Measurements from ENCODE around the gene RNASEH2A. TPM values are rescaled to one million over a fixed set of nuclear protein-coding genes. Genes with fewer than 3 reads are reported as not detected.

RNASEH2A gene
- total RNA-seq, 1 experiment from 2014 or later, result 120 TPM

DNA sequence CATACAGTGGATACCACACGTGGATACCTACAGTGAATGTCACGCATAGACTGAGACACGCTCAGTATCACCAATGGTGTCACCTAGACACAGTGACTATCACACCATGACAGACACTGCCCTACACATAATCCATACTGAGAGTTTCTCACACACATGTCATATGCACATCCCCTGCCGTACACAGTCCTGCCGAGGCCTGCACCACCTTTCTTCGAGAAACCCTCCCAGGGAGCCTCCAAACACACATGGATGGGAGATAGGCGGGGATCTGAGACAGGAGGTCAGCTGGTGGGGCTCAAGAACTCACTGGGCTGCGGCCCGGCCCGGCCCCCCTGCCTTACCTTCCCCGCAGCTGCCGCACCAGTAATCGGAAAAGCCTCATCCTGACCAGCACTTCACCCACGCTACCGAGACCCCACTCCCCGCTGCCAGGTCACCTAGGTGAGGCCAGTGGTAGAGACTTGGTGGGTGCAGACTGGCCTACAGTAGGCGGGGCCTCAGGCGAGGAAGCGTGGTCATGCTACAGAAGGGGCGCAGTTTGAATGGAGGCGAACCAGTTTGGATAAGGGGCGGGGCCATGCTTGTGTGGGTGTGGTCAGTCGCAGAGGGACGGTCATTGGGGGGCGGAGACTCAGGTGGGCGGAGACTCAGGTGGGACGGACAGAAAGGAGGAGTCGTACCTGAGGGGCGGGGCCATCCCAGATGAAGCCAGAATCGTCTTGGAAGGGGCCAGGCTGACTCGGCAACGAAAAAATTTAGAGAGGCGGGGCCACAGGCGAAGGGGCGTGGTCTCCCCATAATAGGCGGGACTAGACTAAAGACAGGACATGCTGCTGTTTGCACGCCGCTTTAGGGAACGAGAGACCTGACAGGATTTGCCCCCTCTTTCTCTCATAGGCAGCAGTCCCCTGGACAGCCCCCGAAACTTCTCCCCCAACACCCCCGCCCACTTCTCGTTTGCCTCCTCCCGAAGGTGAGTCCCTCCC is 34.0 kb downstream of the RNASEH2A start:
- Histone ChIP-seq H3F3A (ENCODE audit: low read length, unreplicated experiment) (peaks cover 13% of the 10 kb centered on the region), H2AFZ (ENCODE audit: low read length) (no peak overlapping the region), H3K79me2 (ENCODE audit: low read length) (peaks cover 4% of the 10 kb centered on the region), H3K27me3 (ENCODE audit: low read length) (no peaks in the 10 kb centered on the region), H3K36me3 (ENCODE audit: low read depth, low read length) (no peaks in the 10 kb centered on the region), H3K9ac (ENCODE audit: low read length) (no peak overlapping the region), H3K9me2 (replicated peaks; ENCODE audit: low read length) (no peaks in the 10 kb centered on the region), H4K20me1 (ENCODE audit: low read length) (0 out of 2 replicates have a peak, but pooled peaks cover 4% of the 10 kb centered on the region), H3K9me3 (ENCODE audit: low read length) (no peaks in the 10 kb centered on the region), H3K27ac (ENCODE audit: low read length) (no peak overlapping the region), H3K4me2 (ENCODE audit: low read length) (no peak overlapping the region), H3K4me1 (ENCODE audit: insufficient read depth, low read length) (peaks cover 23% of the 10 kb centered on the region), H3K4me3 (ENCODE audit: low read length) (no peak overlapping the region)
- intact Hi-C loops (cut with micrococcal nuclease), result no loop called here
- peak; percentile 30 for ATAC-seq
- CTCF ChIA-PET, result no interaction called here
- no TSS peak for BruUV-seq (replicated peaks)
- POLR2A ChIA-PET (ENCODE audit: unreplicated experiment), result no interaction called here
- TF ChIP-seq EZH2 (IDR thresholded peaks at IDR 0.05; ENCODE audit: low read length, unreplicated experiment), result no peak
- TF ChIP-seq, protein P1, sequence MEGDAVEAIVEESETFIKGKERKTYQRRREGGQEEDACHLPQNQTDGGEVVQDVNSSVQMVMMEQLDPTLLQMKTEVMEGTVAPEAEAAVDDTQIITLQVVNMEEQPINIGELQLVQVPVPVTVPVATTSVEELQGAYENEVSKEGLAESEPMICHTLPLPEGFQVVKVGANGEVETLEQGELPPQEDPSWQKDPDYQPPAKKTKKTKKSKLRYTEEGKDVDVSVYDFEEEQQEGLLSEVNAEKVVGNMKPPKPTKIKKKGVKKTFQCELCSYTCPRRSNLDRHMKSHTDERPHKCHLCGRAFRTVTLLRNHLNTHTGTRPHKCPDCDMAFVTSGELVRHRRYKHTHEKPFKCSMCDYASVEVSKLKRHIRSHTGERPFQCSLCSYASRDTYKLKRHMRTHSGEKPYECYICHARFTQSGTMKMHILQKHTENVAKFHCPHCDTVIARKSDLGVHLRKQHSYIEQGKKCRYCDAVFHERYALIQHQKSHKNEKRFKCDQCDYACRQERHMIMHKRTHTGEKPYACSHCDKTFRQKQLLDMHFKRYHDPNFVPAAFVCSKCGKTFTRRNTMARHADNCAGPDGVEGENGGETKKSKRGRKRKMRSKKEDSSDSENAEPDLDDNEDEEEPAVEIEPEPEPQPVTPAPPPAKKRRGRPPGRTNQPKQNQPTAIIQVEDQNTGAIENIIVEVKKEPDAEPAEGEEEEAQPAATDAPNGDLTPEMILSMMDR (conservative IDR thresholded peaks at IDR 0.05; ENCODE audit: low read depth, low read length), result no peak
- DNase-seq, result peak; percentile 93

DNA sequence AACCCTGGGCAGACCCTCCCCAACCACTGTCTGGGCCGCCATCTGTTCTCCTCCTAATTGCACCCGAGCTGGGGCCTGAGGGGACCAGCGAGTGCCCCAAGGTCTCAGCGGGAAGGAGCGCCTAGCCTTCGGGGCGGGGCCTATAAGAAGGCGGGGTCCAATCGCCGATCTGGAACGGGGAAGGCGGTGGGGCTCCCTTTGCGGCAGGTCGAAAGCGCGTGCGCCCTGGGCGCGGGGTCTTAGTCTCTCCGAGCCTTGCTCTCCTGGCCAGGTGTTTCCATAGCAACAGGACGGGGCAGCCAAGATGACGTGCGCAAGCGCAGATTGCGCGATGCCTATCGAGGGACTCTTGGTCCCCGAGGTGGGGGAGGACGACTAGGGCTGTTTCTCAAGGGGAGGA is 34.7 kb downstream of the RNASEH2A start:
- no peak for ATAC-seq
- ChIA-PET CTCF (no interaction called here), POLR2A (ENCODE audit: unreplicated experiment) (no interaction called here)
- no TSS peak for BruUV-seq (replicated peaks)
- Histone ChIP-seq H3F3A (ENCODE audit: low read length, unreplicated experiment) (peaks cover 13% of the 10 kb centered on the region), H3K4me1 (ENCODE audit: insufficient read depth, low read length) (peaks cover 23% of the 10 kb centered on the region), H3K9me2 (replicated peaks; ENCODE audit: low read length) (no peaks in the 10 kb centered on the region), H3K79me2 (ENCODE audit: low read length) (peaks cover 4% of the 10 kb centered on the region), H3K27ac (ENCODE audit: low read length) (no peak overlapping the region), H3K4me2 (ENCODE audit: low read length) (no peak overlapping the region), H4K20me1 (ENCODE audit: low read length) (0 out of 2 replicates have a peak, but pooled peaks cover 4% of the 10 kb centered on the region), H3K27me3 (ENCODE audit: low read length) (no peaks in the 10 kb centered on the region), H3K9me3 (ENCODE audit: low read length) (no peaks in the 10 kb centered on the region), H3K4me3 (ENCODE audit: low read length) (no peak overlapping the region), H3K36me3 (ENCODE audit: low read depth, low read length) (no peaks in the 10 kb centered on the region), H3K9ac (ENCODE audit: low read length) (no peak overlapping the region), H2AFZ (ENCODE audit: low read length) (no peak overlapping the region)
- TF ChIP-seq EZH2 (IDR thresholded peaks at IDR 0.05; ENCODE audit: low read length, unreplicated experiment) (no peak), EZH2phosphoT487 (IDR thresholded peaks at IDR 0.05; ENCODE audit: borderline replicate concordance, low read length) (no peak)
- TF ChIP-seq, protein P1 (conservative IDR thresholded peaks at IDR 0.05; ENCODE audit: low read depth, low read length), result no peak
- no peak for DNase-seq
- intact Hi-C loops (cut with micrococcal nuclease), result no loop called here

DNA sequence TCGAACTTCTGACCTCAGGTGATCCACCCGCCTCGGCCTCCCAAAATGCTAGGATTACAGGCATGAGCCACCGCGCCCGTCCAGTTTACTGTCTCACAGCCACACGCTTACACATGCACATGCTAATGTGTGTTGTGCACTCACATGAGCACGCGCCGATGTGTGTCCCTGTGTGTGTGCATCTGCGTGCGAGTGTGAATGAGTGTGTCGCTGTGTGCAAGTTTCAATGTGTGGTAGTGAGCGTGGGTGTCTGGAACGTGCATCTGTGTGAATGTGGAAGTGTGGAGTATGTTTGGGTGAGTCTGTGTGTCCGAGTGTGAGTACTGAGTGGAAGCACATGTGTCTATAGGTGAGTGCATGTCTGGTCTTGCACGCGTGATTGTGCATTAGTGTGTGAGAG is 36.1 kb downstream of the RNASEH2A start:
- Histone ChIP-seq H3K9me3 (ENCODE audit: low read length) (no peaks in the 10 kb centered on the region), H3K9ac (ENCODE audit: low read length) (no peak overlapping the region), H4K20me1 (ENCODE audit: low read length) (0 out of 2 replicates have a peak, but pooled peaks cover 4% of the 10 kb centered on the region), H2AFZ (ENCODE audit: low read length) (no peak overlapping the region), H3K4me1 (ENCODE audit: insufficient read depth, low read length) (peaks cover 24% of the 10 kb centered on the region), H3K79me2 (ENCODE audit: low read length) (peaks cover 4% of the 10 kb centered on the region), H3K27ac (ENCODE audit: low read length) (no peak overlapping the region), H3K4me3 (ENCODE audit: low read length) (no peak overlapping the region), H3K4me2 (ENCODE audit: low read length) (no peak overlapping the region), H3K36me3 (ENCODE audit: low read depth, low read length) (no peaks in the 10 kb centered on the region), H3K27me3 (ENCODE audit: low read length) (no peaks in the 10 kb centered on the region), H3K9me2 (replicated peaks; ENCODE audit: low read length) (no peaks in the 10 kb centered on the region), H3F3A (ENCODE audit: low read length, unreplicated experiment) (peaks cover 9% of the 10 kb centered on the region)
- DNase-seq (no peak), ATAC-seq (no peak)
- ChIA-PET CTCF (no interaction called here), POLR2A (ENCODE audit: unreplicated experiment) (no interaction called here)
- intact Hi-C loops (cut with micrococcal nuclease), result no loop called here
- BruUV-seq (replicated peaks), result no TSS peak
- TF ChIP-seq EZH2 (IDR thresholded peaks at IDR 0.05; ENCODE audit: low read length, unreplicated experiment), result no peak
- no peak for TF ChIP-seq EZH2phosphoT487 (IDR thresholded peaks at IDR 0.05; ENCODE audit: borderline replicate concordance, low read length)
- TF ChIP-seq, protein P1 (conservative IDR thresholded peaks at IDR 0.05; ENCODE audit: low read depth, low read length), result no peak
